Hematopoietic multipotent progenitor cell treated with erythropoietin and hydrocortisone succinate and interleukin-3 and kit ligand, for 8 days (in vitro differentiated cells): Measurements from ENCODE around the gene GRM2.
"Not testable (repeated sequence)": the region's sequence is repeated elsewhere in the genome, so short reads cannot be mapped to it uniquely, and the experiment has no call there.

Source experiments
- DNase-seq: peaks from one replicate; pipeline ENCODE4 v3.0.0-alpha.2; 2015

GRM2 gene

DNA sequence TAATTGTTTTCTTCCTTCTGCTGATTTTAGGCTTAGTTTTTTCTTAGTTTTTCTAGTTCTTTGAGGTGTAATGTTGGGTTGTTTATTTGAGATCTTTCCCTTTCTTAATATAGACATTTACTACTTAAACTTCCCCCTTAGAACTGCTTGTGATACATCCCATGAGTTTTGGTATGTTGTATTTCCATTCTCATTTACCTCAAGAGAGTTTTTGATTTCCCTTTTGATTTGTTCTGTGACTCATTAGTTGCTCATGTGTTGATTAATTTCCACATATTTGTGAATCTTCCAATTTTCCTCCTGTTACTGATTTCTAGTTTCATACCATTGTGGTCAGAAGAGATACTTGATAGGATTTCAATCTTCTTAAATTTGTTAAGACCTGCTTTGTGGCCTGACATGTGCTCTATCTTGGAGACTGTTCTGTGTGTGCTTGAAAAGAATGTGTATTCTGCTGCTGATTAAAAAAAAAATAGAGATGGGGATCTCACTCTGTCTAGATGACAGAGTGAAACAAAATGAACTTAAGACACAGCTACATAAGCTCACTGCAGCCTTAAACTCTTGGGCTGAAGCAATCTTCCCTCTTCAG lies 22.3 kb downstream of the GRM2 start:
- no peak for DNase-seq

DNA sequence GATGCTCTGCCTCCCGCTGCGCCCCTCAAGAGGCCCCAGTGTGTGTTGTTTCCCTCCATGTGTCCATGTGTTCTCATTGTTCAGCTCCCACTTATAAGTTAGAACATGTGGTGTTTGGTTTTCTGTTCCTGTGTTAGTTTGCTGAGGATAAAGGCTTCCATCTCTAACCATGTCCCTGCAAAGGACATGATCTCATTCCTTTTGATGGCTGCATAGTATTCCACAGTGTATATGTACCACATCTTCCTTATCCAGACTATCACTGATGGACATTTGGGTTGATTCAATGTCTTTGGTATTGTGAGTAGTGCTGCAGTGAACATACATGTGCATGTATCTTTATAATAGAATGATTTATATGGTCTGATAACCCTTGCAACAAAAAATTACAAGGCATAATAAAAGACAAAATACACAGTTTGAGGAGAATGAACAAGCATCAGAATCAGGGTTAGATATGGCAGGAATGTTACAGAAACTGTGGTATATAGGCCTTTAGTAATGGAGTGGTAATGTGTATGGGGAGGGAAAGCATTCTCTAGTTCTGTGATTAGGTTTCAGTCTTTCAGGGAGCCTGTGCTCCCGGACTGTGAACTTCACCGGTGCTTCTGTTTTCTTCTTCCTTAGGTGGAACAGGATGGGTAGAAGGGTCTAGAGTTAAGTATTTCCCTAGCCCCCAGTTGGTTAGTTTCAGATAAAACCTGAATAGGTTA lies 27.1 kb downstream of the GRM2 start:
- no peak for DNase-seq

DNA sequence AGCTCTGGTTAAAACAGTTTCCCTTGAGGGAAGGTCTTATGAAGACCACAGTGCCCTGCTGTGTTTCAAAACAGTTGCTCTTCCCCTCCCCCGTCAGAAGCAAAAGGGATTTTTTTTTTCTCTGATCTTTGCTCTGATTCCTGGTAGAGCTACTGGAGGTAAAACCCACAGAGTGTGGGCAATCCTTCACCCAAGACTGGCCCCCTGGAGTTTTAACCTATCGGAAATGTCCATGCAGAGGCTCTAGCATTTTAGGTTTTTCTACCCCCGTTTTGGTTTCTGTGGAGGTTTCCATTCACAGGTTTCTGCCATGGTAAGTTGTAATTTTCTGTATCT lies 27.7 kb downstream of the GRM2 start:
- DNase-seq, result no peak

DNA sequence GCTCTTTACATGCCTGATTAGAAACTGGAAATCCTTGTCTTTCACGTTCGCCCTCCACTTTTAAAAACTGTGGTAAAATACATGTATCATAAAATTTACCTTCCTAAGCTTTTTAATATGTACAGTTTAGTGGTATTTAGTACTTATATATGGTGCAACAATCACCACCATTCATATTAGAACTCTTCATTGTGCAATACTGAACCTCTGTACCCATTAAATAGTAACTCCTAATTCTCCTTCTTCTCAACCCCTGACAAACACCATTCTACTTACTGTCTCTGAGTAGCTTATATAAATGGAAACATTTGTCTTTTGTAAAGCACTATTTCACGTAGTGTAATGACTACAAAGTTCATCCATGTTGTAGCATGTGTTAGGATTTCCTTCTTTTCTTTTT lies 28.2 kb downstream of the GRM2 start:
- no peak for DNase-seq

DNA sequence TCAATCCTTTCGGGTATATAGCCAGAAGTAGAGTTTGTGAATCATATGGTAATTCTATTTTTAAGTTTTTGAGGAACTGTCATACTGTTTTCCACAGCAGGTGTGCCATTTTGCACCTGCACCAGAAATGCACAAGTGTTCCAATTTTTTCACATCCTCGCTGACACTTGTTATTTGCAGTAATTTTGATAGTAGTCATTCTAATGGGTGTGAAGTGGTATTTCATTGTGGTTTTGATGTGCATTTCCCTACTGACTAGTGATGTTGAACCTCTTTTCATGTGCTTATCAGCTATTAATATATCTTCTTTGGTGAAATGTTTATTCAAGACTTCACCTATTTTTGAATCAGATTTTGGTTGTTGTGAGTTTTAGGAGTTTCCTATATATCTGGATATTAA lies 29.1 kb downstream of the GRM2 start:
- no peak for DNase-seq

DNA sequence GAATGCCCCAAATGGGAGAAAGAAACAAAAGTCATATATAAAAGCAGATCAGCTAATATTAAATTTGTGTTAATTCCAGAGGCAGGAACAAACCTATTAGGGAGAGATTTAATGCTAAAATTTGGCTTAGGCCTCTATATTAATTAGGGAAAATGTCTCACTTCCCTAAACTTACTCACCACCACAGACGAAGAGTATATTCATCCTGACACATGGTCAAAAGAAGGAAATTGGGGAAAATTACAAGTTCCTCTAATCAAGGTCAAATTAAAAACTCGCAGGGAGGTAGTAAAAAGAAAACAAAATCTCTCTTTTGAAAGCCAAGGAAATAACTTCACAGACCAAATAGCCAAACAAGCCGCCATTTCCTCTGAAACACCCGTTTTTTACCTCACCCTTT lies 32.2 kb downstream of the GRM2 start:
- DNase-seq, result no peak

DNA sequence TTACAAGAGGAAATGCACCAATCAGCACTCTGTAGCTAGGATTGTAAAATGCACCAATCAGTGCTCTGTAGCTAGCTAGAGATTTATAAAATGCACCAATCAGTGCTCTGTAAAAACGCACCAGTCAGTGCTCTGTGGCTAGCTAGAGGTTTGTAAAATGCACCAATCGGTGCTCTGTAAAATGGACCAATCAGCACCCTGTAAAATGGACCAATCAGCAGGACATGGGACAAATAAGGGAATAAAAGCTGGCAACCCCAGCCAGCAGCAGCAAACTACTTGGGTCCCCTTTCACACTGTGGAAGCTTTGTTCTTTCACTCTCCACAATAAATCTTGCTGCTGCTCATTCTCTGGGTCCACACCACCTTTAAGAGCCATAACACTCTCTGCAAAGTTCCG lies 35.5 kb downstream of the GRM2 start:
- DNase-seq, result not testable (repeated sequence)

DNA sequence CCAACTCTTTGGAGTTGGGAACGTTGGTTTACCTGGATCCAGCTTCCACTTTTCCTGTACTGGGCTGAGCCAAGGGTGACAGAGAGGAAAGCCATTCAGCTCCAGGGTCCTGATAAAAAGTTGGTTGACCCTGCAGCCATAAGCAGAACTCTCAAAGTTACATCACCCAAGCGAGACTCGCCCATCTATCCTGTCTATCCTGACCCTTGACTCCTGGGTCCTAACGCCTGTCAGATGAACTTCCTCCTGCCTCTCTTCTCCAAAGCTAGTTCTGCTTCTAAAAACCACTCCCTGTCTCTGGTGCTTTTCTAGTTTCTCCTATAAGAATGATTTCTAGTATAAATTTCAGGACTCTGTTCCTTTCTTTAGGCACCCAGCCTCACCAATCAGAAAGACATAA lies 36.1 kb downstream of the GRM2 start:
- DNase-seq, result not testable (repeated sequence)

DNA sequence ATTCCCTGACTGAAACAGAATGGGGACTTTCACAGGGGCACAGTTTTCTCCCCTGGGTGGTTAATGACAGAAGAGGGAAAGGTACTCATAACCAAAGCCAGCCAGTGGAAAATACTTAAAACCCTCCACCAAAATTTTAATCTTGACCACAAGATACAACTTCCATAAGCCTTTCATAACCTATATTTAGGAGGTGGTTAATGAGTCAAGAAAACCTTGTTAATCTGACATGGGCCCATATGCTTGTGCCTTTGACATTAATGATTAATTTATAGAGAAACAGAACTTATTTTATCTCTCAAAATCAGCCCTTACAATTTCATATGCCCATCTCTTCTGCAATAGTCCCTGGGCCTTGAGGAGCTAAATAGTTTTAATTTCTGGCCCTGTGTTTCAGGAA lies 41.0 kb downstream of the GRM2 start:
- DNase-seq, result no peak

DNA sequence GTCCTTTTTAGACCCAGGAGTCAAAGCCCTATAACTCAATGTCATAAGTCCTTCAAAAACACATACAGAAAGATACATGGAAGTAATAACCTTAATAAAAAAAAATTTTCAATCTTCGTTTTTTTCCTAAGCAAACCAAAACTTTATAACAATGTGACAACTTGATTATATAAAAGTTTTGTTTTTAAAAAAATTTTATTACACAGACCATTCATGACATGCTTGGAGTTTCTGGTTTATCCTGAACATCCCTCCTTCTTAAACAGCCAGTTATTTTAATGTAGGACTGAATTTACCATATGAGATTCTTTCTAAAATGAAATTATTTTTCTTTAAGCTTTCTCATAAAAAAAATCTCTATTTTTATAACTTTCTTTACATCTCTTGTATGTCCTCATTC lies 41.5 kb downstream of the GRM2 start:
- no peak for DNase-seq

DNA sequence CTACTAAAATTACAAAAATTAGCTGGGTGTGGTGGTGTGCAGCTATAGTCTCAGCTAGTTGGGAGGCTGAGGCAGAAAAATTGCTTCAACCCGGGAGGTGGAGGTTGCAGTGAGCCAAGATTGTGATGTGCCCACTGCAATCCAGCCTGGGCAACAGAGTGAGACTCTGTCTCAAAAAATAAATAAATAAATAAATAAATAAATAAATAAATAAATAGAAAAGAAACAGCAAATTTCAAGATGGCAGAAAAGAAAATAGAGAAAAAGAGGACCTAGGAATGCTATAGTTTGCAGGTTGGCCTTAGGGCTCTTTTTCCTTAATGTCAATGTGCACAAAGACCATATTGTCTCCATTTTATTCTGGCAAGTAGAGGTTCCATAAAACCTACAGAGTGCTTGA lies 44.0 kb downstream of the GRM2 start:
- DNase-seq, result no peak

DNA sequence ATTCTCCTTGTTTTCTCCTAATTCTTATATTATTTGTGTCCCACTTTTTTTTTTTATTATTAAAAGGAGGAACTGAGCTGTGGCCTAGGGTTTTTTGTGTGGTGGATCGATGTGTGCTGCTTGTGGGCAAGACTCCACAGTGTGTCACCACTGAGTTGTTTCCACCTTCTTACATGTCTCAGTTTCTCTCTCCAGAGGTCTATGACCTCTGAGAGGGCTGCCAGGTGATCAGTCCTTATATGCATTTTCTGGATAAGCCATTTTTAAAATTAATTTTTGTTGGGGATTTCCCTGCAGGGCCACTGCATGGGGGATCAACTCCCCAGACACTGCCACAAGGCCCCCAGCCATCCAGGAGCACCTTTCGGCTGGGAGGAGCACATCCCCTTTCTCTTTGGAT lies 44.4 kb downstream of the GRM2 start:
- DNase-seq, result no peak

DNA sequence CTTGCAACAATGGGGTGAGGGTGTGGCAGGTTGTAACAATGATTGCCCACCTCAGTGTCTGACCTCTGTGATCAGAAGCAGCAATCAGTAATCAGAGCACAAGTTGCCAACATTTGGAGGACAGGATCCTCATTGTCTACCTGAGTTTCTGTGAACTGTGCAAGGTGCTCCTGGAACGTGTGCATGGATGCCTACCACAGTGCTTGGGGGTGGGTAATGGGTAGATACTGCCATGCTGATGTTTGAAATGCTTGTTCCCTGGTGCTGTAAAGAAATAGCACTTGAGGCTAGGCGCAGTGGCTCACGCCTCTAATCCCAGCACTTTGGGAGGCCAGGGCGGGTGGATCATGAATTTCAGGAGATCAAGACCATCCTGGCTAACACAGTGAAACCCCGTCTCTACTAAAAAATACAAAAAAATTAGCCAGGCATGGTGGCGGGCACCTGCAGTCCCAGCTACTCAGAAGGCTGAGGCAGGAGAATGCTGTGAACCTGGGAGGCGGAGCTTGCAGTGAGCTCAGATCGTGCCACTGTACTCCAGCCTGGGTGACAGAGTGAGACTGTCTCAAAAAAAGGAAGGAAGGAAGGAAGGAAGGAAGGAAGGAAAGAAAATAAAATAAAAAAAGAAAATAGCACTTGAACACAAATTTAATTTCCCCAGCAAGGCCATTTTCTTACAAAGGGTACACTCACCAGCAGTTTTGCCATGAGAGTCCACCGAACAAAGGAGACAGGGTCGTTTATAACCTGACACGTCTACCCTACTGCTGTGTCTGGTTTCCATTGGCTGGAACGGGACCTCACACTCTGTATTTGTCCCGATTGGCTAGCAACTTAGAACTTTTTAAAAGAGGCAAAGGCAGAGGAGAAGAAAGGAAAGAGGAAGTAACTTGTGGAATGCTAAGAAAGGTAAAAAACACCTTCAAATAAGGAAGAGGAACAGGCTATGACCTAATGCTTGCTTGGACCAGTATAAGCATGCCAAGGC lies 47.2 kb downstream of the GRM2 start:
- not testable (repeated sequence) for DNase-seq

DNA sequence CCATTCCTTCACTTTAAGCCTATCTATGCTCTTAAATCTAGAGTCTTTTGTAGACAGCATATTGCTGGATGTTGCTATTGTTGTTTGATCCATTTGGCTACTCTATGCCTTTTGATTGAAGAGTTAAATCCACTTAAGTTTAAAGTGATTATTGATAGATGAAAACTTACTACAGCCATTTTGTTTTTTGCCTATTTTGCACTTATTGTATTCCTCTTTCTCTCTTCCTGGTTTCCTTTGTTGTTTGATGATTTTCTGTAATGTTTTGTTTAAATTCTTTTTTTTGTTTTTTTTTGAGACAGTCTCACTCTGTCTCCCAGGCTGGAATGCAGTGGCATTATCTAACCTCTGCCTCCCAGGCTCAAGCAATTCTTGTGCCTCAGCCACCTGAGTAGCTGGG lies 52.3 kb downstream of the GRM2 start:
- DNase-seq, result no peak
